Keratinocyte (primary cell): Measurements from ENCODE around the gene GRM5. TPM values are rescaled to one million over a fixed set of nuclear protein-coding genes. Genes with fewer than 3 reads are reported as not detected.

Experiments
- DNase-seq: peaks from one replicate; pipeline ENCODE4 v3.0.0-alpha.2; 2011; ENCODE audit warnings: low read depth, missing footprints, low spot score
- FAIRE-seq: peaks from 2 replicates; lab custom pipeline; 2011; peaks lifted over from hg19 to GRCh38; lab: Jason Lieb, UNC
- H2AFZ ChIP-seq: 2 replicates; pipeline ENCODE4 v1.6.0; 2012; ENCODE audit warnings: low read length, control low read depth, inconsistent platforms; ENCODE audit not compliant: control insufficient read depth
- H3K27ac ChIP-seq: 2 replicates; pipeline ENCODE4 v1.5.1; 2011; ENCODE audit warnings: low read length; ENCODE audit not compliant: control insufficient read depth, insufficient read depth
- H3K27me3 ChIP-seq: 3 replicates; pipeline ENCODE4 v1.6.0; 2011; ENCODE audit warnings: low read length; ENCODE audit not compliant: control insufficient read depth, insufficient read depth; ENCODE audit errors: extremely low read depth
- H3K36me3 ChIP-seq, 2 experiments: 2 replicates in 1 of 2; 3 replicates in 1 of 2; pipeline ENCODE4 v1.5.1; 2011; ENCODE audit warnings: low read length in 2 of 2, mild to moderate bottlenecking in 1 of 2; ENCODE audit not compliant: control insufficient read depth in 2 of 2, insufficient read depth in 2 of 2; ENCODE audit errors: extremely low read depth in 1 of 2
- H3K4me1 ChIP-seq: 3 replicates; pipeline ENCODE4 v1.5.1; 2011; ENCODE audit warnings: low read length; ENCODE audit not compliant: control insufficient read depth, insufficient read depth; ENCODE audit errors: extremely low read depth
- H3K4me2 ChIP-seq: 3 replicates; pipeline ENCODE4 v1.6.0; 2011; ENCODE audit warnings: low read depth, low read length; ENCODE audit not compliant: control insufficient read depth, insufficient read depth; ENCODE audit errors: extremely low read depth
- H3K4me3 ChIP-seq, 3 experiments: fragments of 200-600 bp in 1 of 3; sonication (generic) in 1 of 3; 2 replicates in 2 of 3; 3 replicates in 1 of 3; pipeline ENCODE4 v1.5.1; 2011 to 2016; ENCODE audit warnings: low read length in 3 of 3, mild to moderate bottlenecking in 3 of 3, control low read depth in 2 of 3, inconsistent platforms in 1 of 3, low read depth in 1 of 3, mixed read lengths in 1 of 3, mixed run types in 1 of 3, moderate library complexity in 1 of 3; ENCODE audit not compliant: control insufficient read depth in 2 of 3, insufficient read depth in 2 of 3; ENCODE audit errors: extremely low read depth in 1 of 3
- H3K79me2 ChIP-seq: 2 replicates; pipeline ENCODE4 v1.6.0; 2012; ENCODE audit warnings: low read length; ENCODE audit not compliant: control insufficient read depth, insufficient read depth
- H3K9ac ChIP-seq: 3 replicates; pipeline ENCODE4 v1.6.0; 2011; ENCODE audit warnings: low read length; ENCODE audit not compliant: control insufficient read depth, insufficient read depth; ENCODE audit errors: extremely low read depth
- H3K9me1 ChIP-seq: 3 replicates; pipeline ENCODE4 v1.6.0; 2011; ENCODE audit warnings: low read length; ENCODE audit not compliant: control insufficient read depth, insufficient read depth; ENCODE audit errors: extremely low read depth
- H3K9me3 ChIP-seq: 2 replicates; pipeline ENCODE4 v1.5.1; 2012; ENCODE audit warnings: low read depth, low read length; ENCODE audit not compliant: control insufficient read depth
- H4K20me1 ChIP-seq: 3 replicates; pipeline ENCODE4 v1.6.0; 2011; ENCODE audit warnings: low read length; ENCODE audit not compliant: control insufficient read depth, insufficient read depth; ENCODE audit errors: extremely low read depth
- EZH2 ChIP-seq: IDR thresholded peaks from one replicate; pipeline ENCODE4 v1.6.1; 2012; ENCODE audit warnings: inconsistent platforms, mild to moderate bottlenecking, low read length, moderate library complexity
- dilution Hi-C: fragments of 300-500 bp; cut with MboI; formaldehyde crosslinking; loops from one replicate; pipeline ENCODE4 v1.7.0; 2020; ENCODE audit warnings: low sequenced_read_pairs; ENCODE audit not compliant: extremely low pct_ligation_motif_present
- polyA plus RNA-seq, 5 experiments: library from polyadenylated mRNA; depleted of rRNA in 3 of 5; stranded (reverse) in 3 of 5; stranded (forward) in 1 of 5; unstranded in 1 of 5; fragments of >200 nt; gene quantifications; 1 replicate in 1 of 5; 2 replicates in 3 of 5; 3 replicates in 1 of 5; pipeline versions ENCODE4 v1.2.1 to v1.2.3, GENCODE V29; 2011 to 2012; ENCODE audit warnings: missing spikeins in 2 of 5, low read depth in 1 of 5, low replicate concordance in 1 of 5
- TF ChIP-seq, protein P1 (sequence below), 3 experiments: IDR thresholded peaks in 1 of 3; conservative IDR thresholded peaks in 1 of 3; optimal IDR thresholded peaks in 1 of 3; 2 replicates in 2 of 3; 3 replicates in 1 of 3; pipeline versions ENCODE3 to v1.5.1; 2011; ENCODE audit warnings: low read length in 3 of 3, mild to moderate bottlenecking in 3 of 3, moderate library complexity in 2 of 3, control low read depth in 1 of 3, inconsistent platforms in 1 of 3; ENCODE audit not compliant: insufficient read depth in 2 of 3; ENCODE audit errors: extremely low read depth in 1 of 3

Gene GRM5
- polyA plus RNA-seq, 1 donor (not counting 4 experiments of a cell fraction or from before 2014, with no cell fraction given), result not detected

DNA sequence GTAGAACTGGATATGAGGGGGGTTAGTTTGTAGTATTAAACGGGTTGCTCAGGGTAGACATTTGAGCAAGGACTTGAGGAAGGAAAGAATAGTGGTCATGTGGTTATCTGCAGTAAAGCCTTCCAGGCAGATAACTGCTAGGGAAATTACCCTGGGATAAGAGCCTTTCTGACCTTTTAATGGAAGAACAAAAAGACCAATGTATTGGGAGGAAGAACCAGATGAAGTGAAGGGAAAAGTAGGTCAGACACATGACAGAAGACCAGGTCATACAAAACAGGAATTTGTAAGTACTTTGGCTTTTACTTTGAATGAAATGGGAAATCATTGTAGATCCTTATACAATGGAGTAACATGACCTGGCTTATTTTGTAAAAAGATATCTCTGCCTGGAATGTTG is 486.3 kb downstream of the GRM5 start:
- TF ChIP-seq EZH2, result no peak
- TF ChIP-seq, protein P1, sequence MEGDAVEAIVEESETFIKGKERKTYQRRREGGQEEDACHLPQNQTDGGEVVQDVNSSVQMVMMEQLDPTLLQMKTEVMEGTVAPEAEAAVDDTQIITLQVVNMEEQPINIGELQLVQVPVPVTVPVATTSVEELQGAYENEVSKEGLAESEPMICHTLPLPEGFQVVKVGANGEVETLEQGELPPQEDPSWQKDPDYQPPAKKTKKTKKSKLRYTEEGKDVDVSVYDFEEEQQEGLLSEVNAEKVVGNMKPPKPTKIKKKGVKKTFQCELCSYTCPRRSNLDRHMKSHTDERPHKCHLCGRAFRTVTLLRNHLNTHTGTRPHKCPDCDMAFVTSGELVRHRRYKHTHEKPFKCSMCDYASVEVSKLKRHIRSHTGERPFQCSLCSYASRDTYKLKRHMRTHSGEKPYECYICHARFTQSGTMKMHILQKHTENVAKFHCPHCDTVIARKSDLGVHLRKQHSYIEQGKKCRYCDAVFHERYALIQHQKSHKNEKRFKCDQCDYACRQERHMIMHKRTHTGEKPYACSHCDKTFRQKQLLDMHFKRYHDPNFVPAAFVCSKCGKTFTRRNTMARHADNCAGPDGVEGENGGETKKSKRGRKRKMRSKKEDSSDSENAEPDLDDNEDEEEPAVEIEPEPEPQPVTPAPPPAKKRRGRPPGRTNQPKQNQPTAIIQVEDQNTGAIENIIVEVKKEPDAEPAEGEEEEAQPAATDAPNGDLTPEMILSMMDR (optimal IDR thresholded peaks at IDR 0.05 in 1 of 3, IDR thresholded peaks at IDR 0.05 in 1 of 3, conservative IDR thresholded peaks at IDR 0.05 in 1 of 3; ENCODE audit: extremely low read depth in 1 of 3, insufficient read depth in 2 of 3, low read length in 3 of 3), result no peak
- Histone ChIP-seq H3K9me3 (no peaks in the 10 kb centered on the region), H3K27ac (no peak overlapping the region), H3K4me3 (no peak overlapping the region), H3K4me2 (no peak overlapping the region), H3K9ac (no peak overlapping the region), H3K79me2 (no peaks in the 10 kb centered on the region), H2AFZ (no peak overlapping the region), H4K20me1 (no peaks in the 10 kb centered on the region), H3K36me3 (no peaks in the 10 kb centered on the region), H3K9me1 (no peaks in the 10 kb centered on the region), H3K27me3 (peaks cover 5% of the 10 kb centered on the region), H3K4me1 (no peaks in the 10 kb centered on the region)
- FAIRE-seq (no peak), DNase-seq (no peak)
- dilution Hi-C loops, result no loop called here

DNA sequence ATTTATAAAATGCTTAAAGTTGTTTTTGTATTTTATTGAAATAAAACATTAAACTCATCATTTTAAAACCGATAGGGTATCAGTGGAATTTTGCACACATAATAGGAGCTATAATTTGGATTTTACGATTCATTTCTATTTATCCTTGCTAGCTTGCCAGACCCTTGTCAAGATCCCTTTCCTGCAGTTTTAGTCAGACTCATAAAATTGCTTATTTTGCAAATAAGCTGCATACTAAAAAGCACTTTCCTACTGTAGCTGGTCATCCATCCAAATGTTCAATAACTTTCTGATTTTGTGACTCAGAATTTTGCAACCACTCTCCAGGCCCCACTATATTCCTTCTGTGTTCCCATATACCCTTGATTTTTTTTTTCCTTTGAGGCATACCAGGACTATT is 489.0 kb downstream of the GRM5 start:
- Histone ChIP-seq H4K20me1 (no peaks in the 10 kb centered on the region), H3K9me3 (no peaks in the 10 kb centered on the region), H3K9ac (no peak overlapping the region), H3K27me3 (peaks cover 8% of the 10 kb centered on the region), H3K4me1 (no peaks in the 10 kb centered on the region), H3K9me1 (no peaks in the 10 kb centered on the region), H3K4me2 (no peak overlapping the region), H3K36me3 (no peaks in the 10 kb centered on the region), H2AFZ (no peak overlapping the region), H3K4me3 (no peak overlapping the region), H3K79me2 (no peaks in the 10 kb centered on the region), H3K27ac (no peak overlapping the region)
- DNase-seq (no peak), FAIRE-seq (no peak)
- dilution Hi-C loops, result no loop called here
- no peak for TF ChIP-seq EZH2
- TF ChIP-seq, protein P1 (optimal IDR thresholded peaks at IDR 0.05 in 1 of 3, IDR thresholded peaks at IDR 0.05 in 1 of 3, conservative IDR thresholded peaks at IDR 0.05 in 1 of 3; ENCODE audit: extremely low read depth in 1 of 3, insufficient read depth in 2 of 3, low read length in 3 of 3), result no peak
